ENCODE measurements around the gene RNF215. TPM values are rescaled to one million over a fixed set of nuclear protein-coding genes. Genes with fewer than 3 reads are reported as not detected.

Gene RNF215
- total and polyA plus RNA-seq, 2 of the 13 experiments (the other 11 are each of a cell fraction or from before 2014, with no cell fraction given): 5.3 to 6.1 TPM

DNA sequence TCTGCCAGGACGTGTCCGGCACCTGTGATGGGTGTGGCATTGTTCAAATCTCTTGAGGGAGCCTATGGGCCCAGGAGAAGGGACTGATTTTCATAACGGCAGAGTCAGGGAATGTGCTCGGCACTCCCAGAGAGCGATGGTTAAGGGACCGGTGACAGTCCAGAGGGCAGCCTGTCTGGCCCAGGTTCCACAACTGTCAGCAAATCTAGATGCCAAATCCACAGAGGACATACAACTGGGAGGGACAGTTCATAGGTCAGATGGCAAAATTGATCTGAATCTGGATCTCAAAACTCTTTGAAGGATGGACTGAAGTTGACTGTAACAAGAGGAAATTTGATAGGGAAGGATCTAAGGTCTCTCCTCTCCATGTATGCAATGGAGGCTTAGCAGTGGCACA, 17.1 kb upstream of the RNF215 start (continued):
- TF ChIP-seq, protein P1, sequence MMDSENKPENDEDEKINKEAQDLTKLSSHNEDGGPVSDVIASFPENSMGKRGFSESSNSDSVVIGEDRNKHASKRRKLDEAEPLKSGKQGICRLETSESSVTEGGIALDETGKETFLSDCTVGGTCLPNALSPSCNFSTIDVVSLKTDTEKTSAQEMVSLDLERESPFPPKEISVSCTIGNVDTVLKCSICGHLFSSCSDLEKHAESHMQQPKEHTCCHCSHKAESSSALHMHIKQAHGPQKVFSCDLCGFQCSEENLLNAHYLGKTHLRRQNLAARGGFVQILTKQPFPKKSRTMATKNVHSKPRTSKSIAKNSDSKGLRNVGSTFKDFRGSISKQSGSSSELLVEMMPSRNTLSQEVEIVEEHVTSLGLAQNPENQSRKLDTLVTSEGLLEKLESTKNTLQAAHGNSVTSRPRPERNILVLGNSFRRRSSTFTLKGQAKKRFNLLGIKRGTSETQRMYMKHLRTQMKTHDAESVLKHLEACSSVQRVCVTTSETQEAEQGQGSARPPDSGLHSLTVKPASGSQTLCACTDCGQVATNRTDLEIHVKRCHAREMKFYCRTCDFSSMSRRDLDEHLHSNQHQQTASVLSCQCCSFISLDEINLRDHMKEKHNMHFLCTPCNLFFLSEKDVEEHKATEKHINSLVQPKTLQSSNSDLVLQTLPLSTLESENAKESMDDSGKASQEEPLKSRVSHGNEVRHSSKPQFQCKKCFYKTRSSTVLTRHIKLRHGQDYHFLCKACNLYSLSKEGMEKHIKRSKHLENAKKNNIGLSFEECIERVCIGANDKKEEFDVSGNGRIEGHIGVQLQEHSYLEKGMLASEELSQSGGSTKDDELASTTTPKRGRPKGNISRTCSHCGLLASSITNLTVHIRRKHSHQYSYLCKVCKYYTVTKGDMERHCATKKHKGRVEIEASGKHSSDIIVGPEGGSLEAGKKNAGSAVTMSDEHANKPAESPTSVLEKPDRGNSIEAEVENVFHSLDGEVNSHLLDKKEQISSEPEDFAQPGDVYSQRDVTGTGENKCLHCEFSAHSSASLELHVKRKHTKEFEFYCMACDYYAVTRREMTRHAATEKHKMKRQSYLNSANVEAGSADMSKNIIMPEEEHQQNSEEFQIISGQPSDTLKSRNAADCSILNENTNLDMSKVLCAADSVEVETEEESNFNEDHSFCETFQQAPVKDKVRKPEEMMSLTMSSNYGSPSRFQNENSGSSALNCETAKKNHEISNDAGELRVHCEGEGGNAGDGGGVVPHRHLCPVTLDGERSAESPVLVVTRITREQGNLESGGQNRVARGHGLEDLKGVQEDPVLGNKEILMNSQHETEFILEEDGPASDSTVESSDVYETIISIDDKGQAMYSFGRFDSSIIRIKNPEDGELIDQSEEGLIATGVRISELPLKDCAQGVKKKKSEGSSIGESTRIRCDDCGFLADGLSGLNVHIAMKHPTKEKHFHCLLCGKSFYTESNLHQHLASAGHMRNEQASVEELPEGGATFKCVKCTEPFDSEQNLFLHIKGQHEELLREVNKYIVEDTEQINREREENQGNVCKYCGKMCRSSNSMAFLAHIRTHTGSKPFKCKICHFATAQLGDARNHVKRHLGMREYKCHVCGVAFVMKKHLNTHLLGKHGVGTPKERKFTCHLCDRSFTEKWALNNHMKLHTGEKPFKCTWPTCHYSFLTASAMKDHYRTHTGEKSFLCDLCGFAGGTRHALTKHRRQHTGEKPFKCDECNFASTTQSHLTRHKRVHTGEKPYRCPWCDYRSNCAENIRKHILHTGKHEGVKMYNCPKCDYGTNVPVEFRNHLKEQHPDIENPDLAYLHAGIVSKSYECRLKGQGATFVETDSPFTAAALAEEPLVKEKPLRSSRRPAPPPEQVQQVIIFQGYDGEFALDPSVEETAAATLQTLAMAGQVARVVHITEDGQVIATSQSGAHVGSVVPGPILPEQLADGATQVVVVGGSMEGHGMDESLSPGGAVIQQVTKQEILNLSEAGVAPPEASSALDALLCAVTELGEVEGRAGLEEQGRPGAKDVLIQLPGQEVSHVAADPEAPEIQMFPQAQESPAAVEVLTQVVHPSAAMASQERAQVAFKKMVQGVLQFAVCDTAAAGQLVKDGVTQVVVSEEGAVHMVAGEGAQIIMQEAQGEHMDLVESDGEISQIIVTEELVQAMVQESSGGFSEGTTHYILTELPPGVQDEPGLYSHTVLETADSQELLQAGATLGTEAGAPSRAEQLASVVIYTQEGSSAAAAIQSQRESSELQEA (CRISPR knock-in tag; IDR thresholded peaks at IDR 0.05; ENCODE audit: not compliant biosample characterization): no peak
- TF ChIP-seq MAFK (conservative IDR thresholded peaks at IDR 0.05 in 1 of 2, IDR thresholded peaks at IDR 0.05 in 1 of 2; ENCODE audit: low read length in 2 of 2) (peak; percentile 84 to 90), ZNF10 (CRISPR knock-in tag; IDR thresholded peaks at IDR 0.05; ENCODE audit: borderline replicate concordance, low read depth) (no peak), ZNF232 (CRISPR knock-in tag; IDR thresholded peaks at IDR 0.05; ENCODE audit: borderline replicate concordance) (no peak), ZIK1 (CRISPR knock-in tag; IDR thresholded peaks at IDR 0.05; ENCODE audit: borderline replicate concordance, low read depth) (no peak), ZSCAN20 (CRISPR knock-in tag; IDR thresholded peaks at IDR 0.05; ENCODE audit: borderline replicate concordance) (no peak), MXD4 (CRISPR knock-in tag; IDR thresholded peaks at IDR 0.05) (no peak), ZXDC (CRISPR knock-in tag; IDR thresholded peaks at IDR 0.05) (no peak), SRSF9 (IDR thresholded peaks at IDR 0.05; ENCODE audit: borderline replicate concordance, insufficient read depth, low read depth, low read length, poor library complexity, severe bottlenecking) (no peak), ZNF292 (CRISPR knock-in tag; IDR thresholded peaks at IDR 0.05; ENCODE audit: borderline replicate concordance, low read depth) (peak; percentile 57; the same call in 1 of the 2 replicates), ZNF24 (IDR thresholded peaks at IDR 0.05) (no peak), GABPB1 (CRISPR knock-in tag; IDR thresholded peaks at IDR 0.05) (no peak), AHR (CRISPR knock-in tag; IDR thresholded peaks at IDR 0.05) (no peak), MTF1 (CRISPR knock-in tag; IDR thresholded peaks at IDR 0.05) (no peak), CEBPG (CRISPR knock-in tag; IDR thresholded peaks at IDR 0.05) (no peak), MIXL1 (CRISPR knock-in tag; IDR thresholded peaks at IDR 0.05) (0 out of 2 replicates have a peak, but pooled peaks have one; percentile 24), ZNF761 (CRISPR knock-in tag; conservative IDR thresholded peaks at IDR 0.05) (no peak), SALL1 (CRISPR knock-in tag; IDR thresholded peaks at IDR 0.05) (peak; percentile 78), RXRB (CRISPR knock-in tag; IDR thresholded peaks at IDR 0.05; ENCODE audit: borderline replicate concordance) (peak; percentile 42; the same call in 1 of the 2 replicates)
